H1 (cell line): Measurements from ENCODE around the gene TMEM151B. TPM values are rescaled to one million over a fixed set of nuclear protein-coding genes. Genes with fewer than 3 reads are reported as not detected.

Experiments used
- CTCF ChIA-PET: fragments of 300-600 bp; sonication (Branson Sonifier 250); formaldehyde crosslinking; loops from one replicate; lab custom pipeline; 2021; ENCODE audit not compliant: partially characterized antibody; lab: Charles Lee
- POLR2A ChIA-PET: fragments of 300-600 bp; sonication (Branson Sonifier 250); formaldehyde crosslinking; loops from one replicate; lab custom pipeline; 2021; ENCODE audit warnings: inconsistent platforms; ENCODE audit not compliant: partially characterized antibody; lab: Charles Lee
- DNase-seq, 2 experiments: peaks; one replicate each; pipeline versions ENCODE4 v3.0.0 to v3.0.0-alpha.2; 2010 to 2022; ENCODE audit warnings: low spot score in 2 of 2, low read depth in 1 of 2, mixed read lengths in 1 of 2
- FAIRE-seq: peaks from 2 replicates; lab custom pipeline; 2011; peaks lifted over from hg19 to GRCh38; lab: Jason Lieb, UNC
- H2AFZ ChIP-seq: 2 replicates; pipeline ENCODE4 v1.8.1; 2012; ENCODE audit warnings: low read length, inconsistent platforms
- H2AK5ac ChIP-seq: 2 replicates; pipeline ENCODE4 v1.6.1; 2013; ENCODE audit warnings: low read depth, low read length
- H2BK120ac ChIP-seq: replicated peaks from 2 replicates; pipeline ENCODE3; 2013; ENCODE audit warnings: low read depth, low read length, inconsistent platforms
- H2BK12ac ChIP-seq: 2 replicates; pipeline ENCODE4 v1.6.1; 2013; ENCODE audit warnings: low read depth, low read length
- H2BK15ac ChIP-seq: 2 replicates; pipeline ENCODE4 v1.6.1; 2013; ENCODE audit warnings: low read length
- H2BK20ac ChIP-seq: 2 replicates; pipeline ENCODE4 v1.6.1; 2013; ENCODE audit warnings: low read length
- H2BK5ac ChIP-seq: 2 replicates; pipeline ENCODE4 v1.6.1; 2013; ENCODE audit warnings: low read depth, low read length
- H3K14ac ChIP-seq: 2 replicates; pipeline ENCODE4 v1.6.1; 2013; ENCODE audit warnings: inconsistent platforms; ENCODE audit not compliant: insufficient read length
- H3K18ac ChIP-seq: 2 replicates; pipeline ENCODE4 v1.6.1; 2013; ENCODE audit warnings: low read length; ENCODE audit errors: extremely low read depth
- H3K23ac ChIP-seq: 2 replicates; pipeline ENCODE4 v1.6.1; 2013; ENCODE audit warnings: inconsistent platforms; ENCODE audit not compliant: insufficient read length
- H3K23me2 ChIP-seq: 2 replicates; pipeline ENCODE4 v1.6.1; 2013; ENCODE audit warnings: low read depth, low read length
- H3K27ac ChIP-seq: 2 replicates; pipeline ENCODE4 v1.6.1; 2011; ENCODE audit warnings: low read depth, low read length, inconsistent platforms
- H3K27me3 ChIP-seq, 4 experiments: replicated peaks in 1 of 4; 1 replicate in 1 of 4; 2 replicates in 3 of 4; pipeline versions ENCODE4 v1.6.1 to v1.8.1; 2011 to 2013; ENCODE audit warnings: low read length in 3 of 4, mild to moderate bottlenecking in 3 of 4, inconsistent platforms in 2 of 4, mixed read lengths in 2 of 4, moderate library complexity in 1 of 4; ENCODE audit not compliant: control insufficient read depth in 3 of 4, insufficient read depth in 3 of 4; ENCODE audit errors: extremely low read depth in 1 of 4
- H3K36me3 ChIP-seq, 4 experiments: 2 replicates each; pipeline versions ENCODE4 v1.6.1 to v1.8.1; 2011 to 2013; ENCODE audit warnings: mild to moderate bottlenecking in 4 of 4, low read length in 3 of 4, moderate library complexity in 2 of 4, control low read depth in 1 of 4, inconsistent platforms in 1 of 4; ENCODE audit not compliant: insufficient read depth in 4 of 4, control insufficient read depth in 2 of 4
- H3K4ac ChIP-seq: replicated peaks from 2 replicates; pipeline ENCODE3; 2013; ENCODE audit warnings: low read length, low read depth, mixed read lengths, inconsistent platforms; ENCODE audit not compliant: insufficient read length
- H3K4me1 ChIP-seq, 4 experiments: replicated peaks in 1 of 4; 1 replicate in 1 of 4; 2 replicates in 3 of 4; pipeline versions ENCODE4 v1.6.1 to v1.8.1; 2011 to 2013; ENCODE audit warnings: low read length in 3 of 4, inconsistent platforms in 2 of 4, mixed read lengths in 1 of 4; ENCODE audit not compliant: insufficient read depth in 4 of 4, control insufficient read depth in 3 of 4
- H3K4me2 ChIP-seq, 2 experiments: 2 replicates each; pipeline versions ENCODE4 v1.6.1 to v1.8.1; 2011 to 2013; ENCODE audit warnings: low read depth in 2 of 2, low read length in 2 of 2, control low read depth in 1 of 2, inconsistent platforms in 1 of 2, mild to moderate bottlenecking in 1 of 2; ENCODE audit not compliant: insufficient read depth in 1 of 2
- H3K4me3 ChIP-seq, 4 experiments: fragments of 200-600, 300-600 bp in 1 of 4; sonication (generic), shearing (Covaris generic), sonication (Bioruptor Twin) in 1 of 4; 2 replicates each; pipeline versions ENCODE4 v1.5.1 to v1.8.1; 2011 to 2016; ENCODE audit warnings: low read length in 4 of 4, low read depth in 3 of 4, control low read depth in 2 of 4, inconsistent platforms in 2 of 4, mild to moderate bottlenecking in 2 of 4, mixed read lengths in 1 of 4, moderate library complexity in 1 of 4; ENCODE audit not compliant: insufficient read depth in 2 of 4; ENCODE audit errors: extremely low read depth in 1 of 4
- H3K56ac ChIP-seq: replicated peaks from 2 replicates; pipeline ENCODE3; 2013; ENCODE audit warnings: low read depth, mild to moderate bottlenecking, mixed read lengths, low read length, inconsistent platforms; ENCODE audit not compliant: insufficient read length
- H3K79me1 ChIP-seq: 2 replicates; pipeline ENCODE4 v1.6.1; 2013; ENCODE audit warnings: low read depth, low read length, control low read depth
- H3K79me2 ChIP-seq, 2 experiments: 2 replicates each; pipeline versions ENCODE4 v1.6.1 to v1.8.1; 2012 to 2013; ENCODE audit warnings: low read length in 2 of 2, mild to moderate bottlenecking in 2 of 2, inconsistent platforms in 1 of 2; ENCODE audit not compliant: insufficient read depth in 2 of 2, control insufficient read depth in 1 of 2
- H3K9ac ChIP-seq, 4 experiments: replicated peaks in 1 of 4; 1 replicate in 1 of 4; 2 replicates in 3 of 4; pipeline versions ENCODE4 v1.6.1 to v1.8.1; 2011 to 2013; ENCODE audit warnings: low read depth in 3 of 4, low read length in 3 of 4, control low read depth in 2 of 4, mild to moderate bottlenecking in 2 of 4, moderate library complexity in 2 of 4, inconsistent platforms in 1 of 4; ENCODE audit errors: extremely low read depth in 1 of 4
- H3K9me3 ChIP-seq, 2 experiments: 2 replicates each; pipeline versions ENCODE4 v1.6.1 to v1.8.1; 2012 to 2013; ENCODE audit warnings: mild to moderate bottlenecking in 2 of 2, moderate library complexity in 2 of 2, control low read depth in 1 of 2, inconsistent platforms in 1 of 2, low read depth in 1 of 2, low read length in 1 of 2, mixed read lengths in 1 of 2; ENCODE audit not compliant: insufficient read depth in 2 of 2
- H4K20me1 ChIP-seq, 2 experiments: replicated peaks in 1 of 2; 2 replicates each; pipeline versions ENCODE3 to v1.8.1; 2011 to 2013; ENCODE audit warnings: inconsistent platforms in 2 of 2, low read length in 2 of 2, mild to moderate bottlenecking in 1 of 2; ENCODE audit not compliant: insufficient read depth in 2 of 2, control insufficient read depth in 1 of 2
- H4K5ac ChIP-seq: 2 replicates; pipeline ENCODE4 v1.6.1; 2013; ENCODE audit warnings: low read length, low read depth, mixed read lengths, inconsistent platforms; ENCODE audit not compliant: insufficient read length
- H4K8ac ChIP-seq: 2 replicates; pipeline ENCODE4 v1.8.0; 2013; ENCODE audit warnings: mild to moderate bottlenecking, moderate library complexity, low read length, inconsistent platforms; ENCODE audit not compliant: insufficient read depth; ENCODE audit errors: extremely low read depth
- H4K91ac ChIP-seq: replicated peaks from 2 replicates; pipeline ENCODE3; 2013; ENCODE audit warnings: low read length, mixed read lengths, inconsistent platforms; ENCODE audit not compliant: insufficient read length
- CBX8 ChIP-seq: fragments of 300-800, 300-1000 bp; sonication (generic); IDR thresholded peaks from 2 replicates; pipeline ENCODE4 v1.7.1; 2016; ENCODE audit warnings: low read depth, low read length, borderline replicate concordance
- CEBPB ChIP-seq: IDR thresholded peaks from 2 replicates; pipeline ENCODE4 v1.6.1; 2012; ENCODE audit warnings: low read depth, low read length
- CREB1 ChIP-seq: IDR thresholded peaks from 2 replicates; pipeline ENCODE4 v1.6.1; 2012; ENCODE audit warnings: inconsistent platforms
- EZH2 ChIP-seq: fragments of 200-600 bp; sonication (generic); IDR thresholded peaks from 2 replicates; pipeline ENCODE4 v1.7.1; 2012; ENCODE audit warnings: low read depth, mild to moderate bottlenecking, moderate library complexity, low read length, inconsistent platforms; ENCODE audit not compliant: severe bottlenecking
- JUND ChIP-seq: IDR thresholded peaks from 2 replicates; pipeline ENCODE4 v1.6.1; 2011; ENCODE audit warnings: mild to moderate bottlenecking, improper control_type of control experiment, low read length
- MAFK ChIP-seq: IDR thresholded peaks from 2 replicates; pipeline ENCODE4 v1.6.1; 2012; ENCODE audit warnings: low read depth, mild to moderate bottlenecking, improper control_type of control experiment, low read length
- NANOG ChIP-seq: IDR thresholded peaks from 2 replicates; pipeline ENCODE4 v1.6.1; 2011; ENCODE audit warnings: low read length, low read depth, mild to moderate bottlenecking, inconsistent platforms; ENCODE audit not compliant: insufficient read depth, poor library complexity, severe bottlenecking
- POLR2A ChIP-seq, 2 experiments: IDR thresholded peaks; 1 replicate in 1 of 2; 2 replicates in 1 of 2; pipeline ENCODE4 v1.6.1; 2011; ENCODE audit warnings: low read depth in 2 of 2, low read length in 2 of 2, mild to moderate bottlenecking in 2 of 2; ENCODE audit errors: control extremely low read depth in 1 of 2
- POLR2AphosphoS5 ChIP-seq: IDR thresholded peaks from 2 replicates; pipeline ENCODE4 v1.6.1; 2011; ENCODE audit warnings: low read depth, low read length
- POU5F1 ChIP-seq: IDR thresholded peaks from 2 replicates; pipeline ENCODE4 v1.6.1; 2011; ENCODE audit warnings: low read depth, mild to moderate bottlenecking, low read length, moderate library complexity
- SAP30 ChIP-seq: fragments of 300-600 bp; sonication (generic); IDR thresholded peaks from 2 replicates; pipeline ENCODE4 v1.7.1; 2012; ENCODE audit warnings: low read length, moderate library complexity, mild to moderate bottlenecking, inconsistent platforms; ENCODE audit not compliant: insufficient read depth, insufficient replicate concordance
- SIX5 ChIP-seq: IDR thresholded peaks from 2 replicates; pipeline ENCODE4 v1.6.1; 2011; ENCODE audit warnings: mild to moderate bottlenecking, low read depth, low read length
- WGBS, 2 experiments: shearing (Covaris generic) in 1 of 2; methylation state at CpG; one replicate each; pipeline versions ENCODE4 v1.1.6 to v1.1.7; 2013 to 2015; ENCODE audit warnings: low lambda C conversion rate in 2 of 2, mixed read lengths in 2 of 2, inconsistent platforms in 1 of 2, low coverage in 1 of 2, missing lambda C conversion rate in 1 of 2; ENCODE audit not compliant: insufficient replicate concordance in 2 of 2, insufficient coverage in 1 of 2, insufficient read length in 1 of 2; ENCODE audit errors: extremely low coverage in 1 of 2, missing lambda C conversion rate in 1 of 2; 5-methylcytosine and 5-hydroxymethylcytosine counted together
- polyA plus RNA-seq, 7 experiments: library from polyadenylated mRNA; depleted of rRNA in 3 of 7; stranded (reverse) in 5 of 7; unstranded in 2 of 7; fragments of >200 nt in 5 of 7; fragments of 200-250 nt in 2 of 7; gene quantifications; 1 replicate in 5 of 7; 2 replicates in 1 of 7; 4 replicates in 1 of 7; pipeline versions ENCODE4 v1.2.1 to v1.2.3, GENCODE V29; 2011 to 2013; ENCODE audit warnings: missing spikeins in 2 of 7, mixed read lengths in 2 of 7
- total RNA-seq: library from RNA; stranded (reverse); fragmentation: NEBNext Ultra II Directional; extraction: Animal tissue kit (Norgen Biotek cat#: 25700); gene quantifications from 2 replicates; pipeline ENCODE4 v1.2.1, GENCODE V29; 2021

Gene TMEM151B
- total and polyA plus RNA-seq, 2 of the 8 experiments (the other 6 are each of a cell fraction or from before 2014, with no cell fraction given), result 8.0 to 15.5 TPM

GRCh38 chr6:44237021-44237812 lies 33.0 kb upstream of the TMEM151B start:
- Histone ChIP-seq H2AFZ (no peak overlapping the region), H3K79me1 (no peaks in the 10 kb centered on the region; the same call in 1 of the 2 replicates)
- CTCF ChIA-PET, result interaction anchor here (0.6 to 19.4 kb wide), 20 partner anchors 9 to 138 kb away, joined by 3 to 287 read pairs (median 4); partner anchors contain the start of genes HSP90AB1, SLC29A1 and SLC35B2
- TF ChIP-seq MAFK, result no peak
- peak; percentile 45 for TF ChIP-seq SAP30
- no peak for TF ChIP-seq EZH2
- TF ChIP-seq SIX5, result no peak
- TF ChIP-seq POLR2AphosphoS5, result peak; percentile 2; the same call in 1 of the 2 replicates
- no peak for TF ChIP-seq CREB1
- TF ChIP-seq POLR2A (IDR thresholded peaks at IDR 0.05; ENCODE audit: control extremely low read depth in 1 of 2, low read depth in 2 of 2, low read length in 2 of 2), result no peak; a peak in 1 of 3 replicates
- no peak for TF ChIP-seq CEBPB
- peak; percentile 7; the same call in 1 of the 2 replicates for TF ChIP-seq JUND
- TF ChIP-seq CBX8, result no peak
- no peak for TF ChIP-seq POU5F1
- no peak for TF ChIP-seq NANOG

More at GRCh38 chr6:44237021-44237812, 33.0 kb upstream of the TMEM151B start:
- peaks cover 4 to 15% (median 9%) of the 10 kb centered on the region in 4 experiments; a peak in 6 of 7 replicates for H3K4me1 ChIP-seq
- no peak for FAIRE-seq
- no peak overlapping the region for H3K18ac ChIP-seq
- H3K23ac ChIP-seq, result no peak overlapping the region
- peak in 1 of 2 experiments; percentile 81 for DNase-seq
- H3K56ac ChIP-seq, result no peak overlapping the region
- H4K5ac ChIP-seq, result peak overlapping the region; percentile 18
- peak overlapping the region; percentile 33; the same call in 1 of the 2 replicates for H2BK12ac ChIP-seq
- peaks cover 4% of the 10 kb centered on the region; the same call in 1 of the 2 replicates for H3K23me2 ChIP-seq
- POLR2A ChIA-PET, result interaction anchor here (0.6 to 21.0 kb wide), 19 partner anchors 8 to 568 kb away, joined by 3 to 581 read pairs (median 3); partner anchors contain the start of genes HSP90AB1, MYMX, SLC29A1 and SLC35B2
- no peak overlapping the region for H2BK15ac ChIP-seq
- no peak overlapping the region for H2AK5ac ChIP-seq
- no peaks in the 10 kb centered on the region for H3K9me3 ChIP-seq
- H2BK120ac ChIP-seq, result no peak overlapping the region
- H3K9ac ChIP-seq, result peak overlapping the region in 1 of 4 experiments; percentile 57; a peak in 3 of 7 replicates
- H4K20me1 ChIP-seq, result peaks cover 6 to 7% of the 10 kb centered on the region in 2 experiments
- 50% methylated on average over 22 of the region's 22 CpGs; no CpG with 5 or more reads in 1 of the 2 experiments for WGBS, 2 experiments
- no peak overlapping the region for H2BK20ac ChIP-seq
- no peaks in the 10 kb centered on the region for H3K79me2 ChIP-seq
- H3K4ac ChIP-seq, result no peak overlapping the region
- H3K27me3 ChIP-seq, result no peaks in the 10 kb centered on the region; a peak in 1 of 7 replicates
- no peak overlapping the region for H4K91ac ChIP-seq
- peak overlapping the region; percentile 19 to 71 (median 48) for H3K4me3 ChIP-seq
- H2BK5ac ChIP-seq, result peak overlapping the region; percentile 22; the same call in 1 of the 2 replicates
- no peak overlapping the region for H3K14ac ChIP-seq
- H3K27ac ChIP-seq, result peak overlapping the region; percentile 11; the same call in 1 of the 2 replicates
- H3K4me2 ChIP-seq, result peak overlapping the region; percentile 25 to 84
- H3K36me3 ChIP-seq, result peaks cover 16 to 23% (median 20%) of the 10 kb centered on the region in 4 experiments
- peak overlapping the region; percentile 80 for H4K8ac ChIP-seq
